ENCODE results near the gene ETV2.

DNA sequence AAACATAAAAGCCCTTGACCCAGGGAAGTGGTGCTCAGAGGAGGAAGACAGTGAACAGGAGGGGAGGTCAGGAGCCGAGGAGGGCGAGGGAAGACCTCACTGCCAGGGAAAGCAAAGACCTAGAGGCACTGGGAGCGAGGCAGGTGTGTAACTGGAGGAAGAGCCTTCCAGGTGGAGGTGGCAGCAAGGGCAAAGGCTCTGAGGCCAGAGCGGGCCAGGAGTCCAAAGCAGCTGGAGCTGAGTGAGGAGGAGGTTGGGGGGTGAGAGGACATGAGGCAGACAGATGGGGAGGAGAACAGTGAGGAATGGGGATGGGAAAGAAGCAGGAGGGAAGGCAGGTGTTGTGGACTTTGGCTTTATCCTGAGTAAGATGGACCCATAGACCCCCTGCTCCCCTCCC, 28.4 kb downstream of the ETV2 start:
- TF ChIP-seq TCF4 (CRISPR knock-in tag; IDR thresholded peaks at IDR 0.05; ENCODE audit: borderline replicate concordance) (no peak), ZNF8 (CRISPR knock-in tag; IDR thresholded peaks at IDR 0.05) (no peak), ZNF565 (CRISPR knock-in tag; conservative IDR thresholded peaks at IDR 0.05; ENCODE audit: low read depth) (no peak), RARB (CRISPR knock-in tag; IDR thresholded peaks at IDR 0.05) (no peak), TOX (CRISPR knock-in tag; IDR thresholded peaks at IDR 0.05; ENCODE audit: borderline replicate concordance) (no peak), ZFP30 (CRISPR knock-in tag; IDR thresholded peaks at IDR 0.05) (no peak), ZFP3 (CRISPR knock-in tag; IDR thresholded peaks at IDR 0.05) (no peak), PPARA (CRISPR knock-in tag; IDR thresholded peaks at IDR 0.05; ENCODE audit: borderline replicate concordance) (no peak)
- TF ChIP-seq, protein P1, sequence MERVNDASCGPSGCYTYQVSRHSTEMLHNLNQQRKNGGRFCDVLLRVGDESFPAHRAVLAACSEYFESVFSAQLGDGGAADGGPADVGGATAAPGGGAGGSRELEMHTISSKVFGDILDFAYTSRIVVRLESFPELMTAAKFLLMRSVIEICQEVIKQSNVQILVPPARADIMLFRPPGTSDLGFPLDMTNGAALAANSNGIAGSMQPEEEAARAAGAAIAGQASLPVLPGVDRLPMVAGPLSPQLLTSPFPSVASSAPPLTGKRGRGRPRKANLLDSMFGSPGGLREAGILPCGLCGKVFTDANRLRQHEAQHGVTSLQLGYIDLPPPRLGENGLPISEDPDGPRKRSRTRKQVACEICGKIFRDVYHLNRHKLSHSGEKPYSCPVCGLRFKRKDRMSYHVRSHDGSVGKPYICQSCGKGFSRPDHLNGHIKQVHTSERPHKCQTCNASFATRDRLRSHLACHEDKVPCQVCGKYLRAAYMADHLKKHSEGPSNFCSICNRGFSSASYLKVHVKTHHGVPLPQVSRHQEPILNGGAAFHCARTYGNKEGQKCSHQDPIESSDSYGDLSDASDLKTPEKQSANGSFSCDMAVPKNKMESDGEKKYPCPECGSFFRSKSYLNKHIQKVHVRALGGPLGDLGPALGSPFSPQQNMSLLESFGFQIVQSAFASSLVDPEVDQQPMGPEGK (CRISPR knock-in tag; IDR thresholded peaks at IDR 0.05; ENCODE audit: borderline replicate concordance), result no peak
